ENCODE data around the gene AZU1. TPM values are rescaled to one million over a fixed set of nuclear protein-coding genes. Genes with fewer than 3 reads are reported as not detected.
A peak's percentile ranks its signal among the peaks of the same experiment; 100 is the strongest.

The AZU1 gene
- polyA plus RNA-seq, 2 of the 4 experiments (the other 2 are of a cell fraction) = 0.31 to 0.32 TPM

- ChIA-PET POLR2A (no interaction called here), CTCF (no interaction called here)
- Histone ChIP-seq H3K4me3 (no peak overlapping the region), H3K4me1 (peaks cover 27% of the 10 kb centered on the region), H3K9me3 (no peaks in the 10 kb centered on the region), H3K27ac (no peak overlapping the region), H3K4me2 (no peak overlapping the region)
- FAIRE-seq (no peak), ATAC-seq (peak in 1 of 2 experiments; percentile 3; a peak in 2 of 6 replicates), DNase-seq (ENCODE audit: low read depth in 1 of 2, low spot score in 1 of 2) (no peak)
- TF ChIP-seq HOXB13 (CRISPR knock-in tag; IDR thresholded peaks at IDR 0.05; ENCODE audit: low read depth) = no peak
- no peak for TF ChIP-seq HDAC2 (IDR thresholded peaks at IDR 0.05)
- TF ChIP-seq PBX3 (IDR thresholded peaks at IDR 0.05) = no peak
- TF ChIP-seq, protein P1, sequence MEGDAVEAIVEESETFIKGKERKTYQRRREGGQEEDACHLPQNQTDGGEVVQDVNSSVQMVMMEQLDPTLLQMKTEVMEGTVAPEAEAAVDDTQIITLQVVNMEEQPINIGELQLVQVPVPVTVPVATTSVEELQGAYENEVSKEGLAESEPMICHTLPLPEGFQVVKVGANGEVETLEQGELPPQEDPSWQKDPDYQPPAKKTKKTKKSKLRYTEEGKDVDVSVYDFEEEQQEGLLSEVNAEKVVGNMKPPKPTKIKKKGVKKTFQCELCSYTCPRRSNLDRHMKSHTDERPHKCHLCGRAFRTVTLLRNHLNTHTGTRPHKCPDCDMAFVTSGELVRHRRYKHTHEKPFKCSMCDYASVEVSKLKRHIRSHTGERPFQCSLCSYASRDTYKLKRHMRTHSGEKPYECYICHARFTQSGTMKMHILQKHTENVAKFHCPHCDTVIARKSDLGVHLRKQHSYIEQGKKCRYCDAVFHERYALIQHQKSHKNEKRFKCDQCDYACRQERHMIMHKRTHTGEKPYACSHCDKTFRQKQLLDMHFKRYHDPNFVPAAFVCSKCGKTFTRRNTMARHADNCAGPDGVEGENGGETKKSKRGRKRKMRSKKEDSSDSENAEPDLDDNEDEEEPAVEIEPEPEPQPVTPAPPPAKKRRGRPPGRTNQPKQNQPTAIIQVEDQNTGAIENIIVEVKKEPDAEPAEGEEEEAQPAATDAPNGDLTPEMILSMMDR (IDR thresholded peaks at IDR 0.05) = no peak
- TF ChIP-seq GATA3 (IDR thresholded peaks at IDR 0.05; ENCODE audit: borderline replicate concordance) = no peak
- TF ChIP-seq ZSCAN20 (CRISPR knock-in tag; IDR thresholded peaks at IDR 0.05) = no peak
- TF ChIP-seq EP300 (IDR thresholded peaks at IDR 0.05) = no peak
- no peak for TF ChIP-seq KDM1A (IDR thresholded peaks at IDR 0.05; ENCODE audit: low read depth)
- no peak for TF ChIP-seq ELK1 (IDR thresholded peaks at IDR 0.05; ENCODE audit: low read depth, low read length)
- no peak for TF ChIP-seq MAX (IDR thresholded peaks at IDR 0.05)
- no peak for TF ChIP-seq ZNF302 (CRISPR knock-in tag; IDR thresholded peaks at IDR 0.05)
- TF ChIP-seq ZC3H11A (IDR thresholded peaks at IDR 0.05) = no peak
- TF ChIP-seq CBX2 (IDR thresholded peaks at IDR 0.05; ENCODE audit: borderline replicate concordance, low read depth) = no peak
- no peak for TF ChIP-seq SMC3 (IDR thresholded peaks at IDR 0.05)
- TF ChIP-seq JUNB (IDR thresholded peaks at IDR 0.05) = no peak
- TF ChIP-seq TP53 (CRISPR knock-in tag; IDR thresholded peaks at IDR 0.05) = no peak
- no peak for TF ChIP-seq KDM5A (IDR thresholded peaks at IDR 0.05)
- WGBS (ENCODE audit: missing lambda C conversion rate) = 91% methylated on average over 63 of the region's 93 CpGs
Observed at GRCh38 chr19:805600-806550, 21.8 kb upstream of the AZU1 start.

DNA sequence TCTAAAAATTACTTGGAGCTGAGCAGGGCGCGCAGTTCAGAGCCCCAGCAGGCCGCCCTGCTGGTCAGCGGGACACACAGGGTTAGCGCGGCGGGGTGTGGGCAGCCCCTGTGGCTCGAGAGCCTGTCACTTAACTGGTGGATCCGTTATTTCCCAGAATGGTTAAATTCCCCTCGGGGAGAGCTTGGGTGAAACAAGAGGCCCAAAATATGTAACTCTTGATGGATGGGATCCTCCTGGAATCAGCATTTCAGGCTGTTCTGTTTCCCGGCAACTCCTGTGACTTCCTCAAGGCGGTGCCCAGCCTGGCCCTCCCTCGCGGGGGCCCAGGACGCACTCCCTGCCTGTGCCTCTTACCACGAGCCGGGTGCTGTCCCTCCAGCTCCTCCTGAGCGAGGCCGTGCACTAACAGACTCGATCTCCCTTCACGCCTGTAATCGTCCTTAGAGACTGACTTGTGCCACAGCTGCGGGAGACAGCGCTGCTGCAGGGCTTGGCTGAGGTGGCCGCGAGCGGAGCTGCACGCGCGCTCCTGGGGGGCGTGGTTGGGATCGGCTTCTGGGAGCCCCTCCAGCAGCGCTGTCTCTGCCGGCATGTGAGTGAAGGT, 20.7 kb upstream of the AZU1 start:
- no peak overlapping the region for H3K4me3 ChIP-seq
- H3K9me3 ChIP-seq = no peaks in the 10 kb centered on the region
- no peak for FAIRE-seq
- no peak for DNase-seq (ENCODE audit: low read depth in 1 of 2, low spot score in 1 of 2)
- ChIA-PET POLR2A (no interaction called here), CTCF (no interaction called here)
- no peak overlapping the region for H3K27ac ChIP-seq
- H3K4me1 ChIP-seq = peaks cover 17% of the 10 kb centered on the region
- no peak for ATAC-seq
- no peak overlapping the region for H3K4me2 ChIP-seq
- WGBS (ENCODE audit: missing lambda C conversion rate) = 88% methylated on average over 26 of the region's 34 CpGs
- TF ChIP-seq ZNF302 (CRISPR knock-in tag; IDR thresholded peaks at IDR 0.05) (no peak), EHF (CRISPR knock-in tag; IDR thresholded peaks at IDR 0.05) (no peak), FOXS1 (CRISPR knock-in tag; IDR thresholded peaks at IDR 0.05) (no peak), FOSL2 (IDR thresholded peaks at IDR 0.05) (no peak), FOSL2 (CRISPR knock-in tag; IDR thresholded peaks at IDR 0.05) (no peak), FOSB (CRISPR knock-in tag; IDR thresholded peaks at IDR 0.05) (no peak), EP300 (IDR thresholded peaks at IDR 0.05) (no peak), RFX5 (IDR thresholded peaks at IDR 0.05) (no peak), ZFP36 (IDR thresholded peaks at IDR 0.05; ENCODE audit: borderline replicate concordance, partially characterized antibody) (no peak), HOXB5 (CRISPR knock-in tag; IDR thresholded peaks at IDR 0.05) (no peak), KDM1A (IDR thresholded peaks at IDR 0.05; ENCODE audit: low read depth) (no peak), NPAS2 (CRISPR knock-in tag; IDR thresholded peaks at IDR 0.05; ENCODE audit: borderline replicate concordance) (no peak), RARB (CRISPR knock-in tag; IDR thresholded peaks at IDR 0.05) (no peak), CHD2 (IDR thresholded peaks at IDR 0.05; ENCODE audit: low read length, partially characterized antibody) (no peak), RCOR1 (IDR thresholded peaks at IDR 0.05; ENCODE audit: low read depth, low read length) (no peak), POLR2AphosphoS2 (conservative IDR thresholded peaks at IDR 0.05; ENCODE audit: low read length) (no peak)
- TF ChIP-seq, protein P2, sequence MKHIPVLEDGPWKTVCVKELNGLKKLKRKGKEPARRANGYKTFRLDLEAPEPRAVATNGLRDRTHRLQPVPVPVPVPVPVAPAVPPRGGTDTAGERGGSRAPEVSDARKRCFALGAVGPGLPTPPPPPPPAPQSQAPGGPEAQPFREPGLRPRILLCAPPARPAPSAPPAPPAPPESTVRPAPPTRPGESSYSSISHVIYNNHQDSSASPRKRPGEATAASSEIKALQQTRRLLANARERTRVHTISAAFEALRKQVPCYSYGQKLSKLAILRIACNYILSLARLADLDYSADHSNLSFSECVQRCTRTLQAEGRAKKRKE (CRISPR knock-in tag; IDR thresholded peaks at IDR 0.05; ENCODE audit: low read depth) = no peak
- TF ChIP-seq, protein P3, sequence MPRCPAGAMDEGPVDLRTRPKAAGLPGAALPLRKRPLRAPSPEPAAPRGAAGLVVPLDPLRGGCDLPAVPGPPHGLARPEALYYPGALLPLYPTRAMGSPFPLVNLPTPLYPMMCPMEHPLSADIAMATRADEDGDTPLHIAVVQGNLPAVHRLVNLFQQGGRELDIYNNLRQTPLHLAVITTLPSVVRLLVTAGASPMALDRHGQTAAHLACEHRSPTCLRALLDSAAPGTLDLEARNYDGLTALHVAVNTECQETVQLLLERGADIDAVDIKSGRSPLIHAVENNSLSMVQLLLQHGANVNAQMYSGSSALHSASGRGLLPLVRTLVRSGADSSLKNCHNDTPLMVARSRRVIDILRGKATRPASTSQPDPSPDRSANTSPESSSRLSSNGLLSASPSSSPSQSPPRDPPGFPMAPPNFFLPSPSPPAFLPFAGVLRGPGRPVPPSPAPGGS (IDR thresholded peaks at IDR 0.05) = no peak
